Activated CD4-positive, alpha-beta memory T cell treated with anti-CD3 and anti-CD28 coated beads for 36 hours (primary cell): ENCODE measurements around the gene WNK2. TPM values are rescaled to one million over a fixed set of nuclear protein-coding genes. Genes with fewer than 3 reads are reported as not detected.

Experiments
- CTCF ChIA-PET: fragments of 350-600 bp; sonication (Branson Sonifier 250); formaldehyde crosslinking; loops from one replicate; lab custom pipeline; 2021; ENCODE audit warnings: antibody characterized with exemption, inconsistent platforms; lab: Charles Lee
- POLR2A ChIA-PET: fragments of 350-600 bp; sonication (Branson Sonifier 250); formaldehyde crosslinking; loops from one replicate; lab custom pipeline; 2021; ENCODE audit warnings: antibody characterized with exemption; lab: Charles Lee
- DNase-seq: peaks from one replicate; pipeline ENCODE4 v3.0.0-alpha.2; 2020
- H3K27ac Mint-ChIP-seq: one replicate; pipeline ENCODE4 v1.8.0; 2021; ENCODE audit warnings: mixed read lengths
- H3K27me3 Mint-ChIP-seq: one replicate; pipeline ENCODE4 v1.8.0; 2021; ENCODE audit warnings: mixed read lengths
- H3K36me3 Mint-ChIP-seq: one replicate; pipeline ENCODE4 v1.8.0; 2021; ENCODE audit warnings: mixed read lengths
- H3K4me1 Mint-ChIP-seq: one replicate; pipeline ENCODE4 v1.8.0; 2021; ENCODE audit warnings: low read depth, mixed read lengths
- H3K4me3 Mint-ChIP-seq: one replicate; pipeline ENCODE4 v1.8.0; 2021; ENCODE audit warnings: mild to moderate bottlenecking, mixed read lengths
- H3K9me3 Mint-ChIP-seq: one replicate; pipeline ENCODE4 v1.8.0; 2021; ENCODE audit warnings: mixed read lengths
- intact Hi-C: fragments of 100-400 bp; cut with micrococcal nuclease; formaldehyde crosslinking; loops from one replicate; pipeline ENCODE4 v1.15.1; 2023
- total RNA-seq, 2 experiments: library from RNA; stranded (reverse); gene quantifications; one replicate each; pipeline ENCODE4 v1.2.3, GENCODE V29; 2021

The WNK2 gene
- total RNA-seq, 2 experiments from 2014 or later = 1.2 to 1.6 TPM

- Mint-ChIP-seq H3K27me3 (no peaks in the 10 kb centered on the region), H3K36me3 (no peaks in the 10 kb centered on the region), H3K4me3 (no peak overlapping the region), H3K4me1 (no peaks in the 10 kb centered on the region), H3K27ac (no peak overlapping the region), H3K9me3 (no peaks in the 10 kb centered on the region)
- ChIA-PET CTCF (no interaction called here), POLR2A (no interaction called here)
- intact Hi-C loops = no loop called here
- no peak for DNase-seq
These were observed 13.7 kb downstream of the WNK2 start for GRCh38 chr9:93197670-93198069.

- no peaks in the 10 kb centered on the region for H3K36me3 Mint-ChIP-seq
- H3K4me1 Mint-ChIP-seq = no peaks in the 10 kb centered on the region
- no peak overlapping the region for H3K4me3 Mint-ChIP-seq
- no peaks in the 10 kb centered on the region for H3K27me3 Mint-ChIP-seq
- H3K9me3 Mint-ChIP-seq = no peaks in the 10 kb centered on the region
- ChIA-PET POLR2A (no interaction called here), CTCF (no interaction called here)
- intact Hi-C loops = no loop called here
- no peak for DNase-seq
- no peak overlapping the region for H3K27ac Mint-ChIP-seq
These were observed 14.3 kb downstream of the WNK2 start for GRCh38 chr9:93198117-93198837.

- Mint-ChIP-seq H3K4me3 (no peak overlapping the region), H3K9me3 (no peaks in the 10 kb centered on the region), H3K4me1 (no peaks in the 10 kb centered on the region), H3K27ac (no peak overlapping the region), H3K36me3 (no peaks in the 10 kb centered on the region), H3K27me3 (no peaks in the 10 kb centered on the region)
- CTCF ChIA-PET = no interaction called here
- no peak for DNase-seq
- POLR2A ChIA-PET = no interaction called here
- intact Hi-C loops = no loop called here
These were observed 15.1 kb downstream of the WNK2 start for GRCh38 chr9:93198838-93199625.

GRCh38 chr9:93200449-93200742 is 16.5 kb downstream of the WNK2 start:
- intact Hi-C loops = no loop called here
- Mint-ChIP-seq H3K4me1 (peaks cover 2% of the 10 kb centered on the region), H3K27ac (no peak overlapping the region), H3K9me3 (no peaks in the 10 kb centered on the region), H3K36me3 (no peaks in the 10 kb centered on the region), H3K27me3 (no peaks in the 10 kb centered on the region), H3K4me3 (no peak overlapping the region)
- no peak for DNase-seq
- ChIA-PET CTCF (no interaction called here), POLR2A (no interaction called here)

GRCh38 chr9:93200989-93201334 is 17.0 kb downstream of the WNK2 start:
- Mint-ChIP-seq H3K27me3 (no peaks in the 10 kb centered on the region), H3K4me3 (no peak overlapping the region), H3K9me3 (no peaks in the 10 kb centered on the region), H3K36me3 (no peaks in the 10 kb centered on the region), H3K4me1 (peaks cover 2% of the 10 kb centered on the region), H3K27ac (no peak overlapping the region)
- ChIA-PET POLR2A (no interaction called here), CTCF (no interaction called here)
- intact Hi-C loops = no loop called here
- DNase-seq = no peak

- DNase-seq = no peak
- no peaks in the 10 kb centered on the region for H3K9me3 Mint-ChIP-seq
- intact Hi-C loops = no loop called here
- ChIA-PET CTCF (no interaction called here), POLR2A (no interaction called here)
- H3K4me1 Mint-ChIP-seq = peaks cover 2% of the 10 kb centered on the region
- no peak overlapping the region for H3K4me3 Mint-ChIP-seq
- H3K27ac Mint-ChIP-seq = no peak overlapping the region
- no peaks in the 10 kb centered on the region for H3K36me3 Mint-ChIP-seq
- H3K27me3 Mint-ChIP-seq = no peaks in the 10 kb centered on the region
These were observed 19.2 kb downstream of the WNK2 start for GRCh38 chr9:93203026-93203717.

- Mint-ChIP-seq H3K27me3 (no peaks in the 10 kb centered on the region), H3K4me3 (no peak overlapping the region), H3K9me3 (peaks cover 6% of the 10 kb centered on the region), H3K36me3 (no peaks in the 10 kb centered on the region), H3K4me1 (peaks cover 2% of the 10 kb centered on the region), H3K27ac (no peak overlapping the region)
- ChIA-PET CTCF (no interaction called here), POLR2A (no interaction called here)
- no peak for DNase-seq
- intact Hi-C loops = no loop called here
These were observed 20.0 kb downstream of the WNK2 start for GRCh38 chr9:93203718-93204469.

GRCh38 chr9:93204470-93205043 is 20.6 kb downstream of the WNK2 start:
- Mint-ChIP-seq H3K4me1 (peaks cover 2% of the 10 kb centered on the region), H3K36me3 (no peaks in the 10 kb centered on the region), H3K27me3 (no peaks in the 10 kb centered on the region), H3K9me3 (peaks cover 6% of the 10 kb centered on the region), H3K4me3 (no peak overlapping the region), H3K27ac (no peak overlapping the region)
- no peak for DNase-seq
- POLR2A ChIA-PET = no interaction called here
- intact Hi-C loops = no loop called here
- CTCF ChIA-PET = no interaction called here

GRCh38 chr9:93205045-93205768 is 21.3 kb downstream of the WNK2 start:
- Mint-ChIP-seq H3K36me3 (no peaks in the 10 kb centered on the region), H3K4me3 (no peak overlapping the region), H3K27ac (no peak overlapping the region), H3K9me3 (peaks cover 6% of the 10 kb centered on the region), H3K4me1 (peaks cover 2% of the 10 kb centered on the region), H3K27me3 (no peaks in the 10 kb centered on the region)
- DNase-seq = no peak
- intact Hi-C loops = no loop called here
- ChIA-PET CTCF (no interaction called here), POLR2A (no interaction called here)

- intact Hi-C loops = no loop called here
- no peak for DNase-seq
- Mint-ChIP-seq H3K4me1 (peaks cover 2% of the 10 kb centered on the region), H3K4me3 (no peak overlapping the region), H3K27me3 (no peaks in the 10 kb centered on the region), H3K9me3 (peaks cover 6% of the 10 kb centered on the region), H3K36me3 (no peaks in the 10 kb centered on the region), H3K27ac (no peak overlapping the region)
- ChIA-PET CTCF (no interaction called here), POLR2A (no interaction called here)
These were observed 22.1 kb downstream of the WNK2 start for GRCh38 chr9:93205896-93206575.

GRCh38 chr9:93206576-93207155 is 22.7 kb downstream of the WNK2 start:
- no peaks in the 10 kb centered on the region for H3K27me3 Mint-ChIP-seq
- H3K27ac Mint-ChIP-seq = no peak overlapping the region
- ChIA-PET CTCF (no interaction called here), POLR2A (no interaction called here)
- intact Hi-C loops = no loop called here
- peaks cover 2% of the 10 kb centered on the region for H3K4me1 Mint-ChIP-seq
- no peaks in the 10 kb centered on the region for H3K36me3 Mint-ChIP-seq
- no peak overlapping the region for H3K4me3 Mint-ChIP-seq
- H3K9me3 Mint-ChIP-seq = peaks cover 6% of the 10 kb centered on the region
- no peak for DNase-seq
